Sigmoid colon (tissue), 7 donors: Measurements from ENCODE around the gene TWSG1. TPM values are rescaled to one million over a fixed set of nuclear protein-coding genes. Genes with fewer than 3 reads are reported as not detected.
A peak's percentile ranks its signal among the peaks of the same experiment; 100 is the strongest.
"Not testable (repeated sequence)": the region's sequence is repeated elsewhere in the genome, so short reads cannot be mapped to it uniquely, and the experiment has no call there.

Experiments used
- DNase-seq: peaks from one replicate; pipeline ENCODE4 v3.0.0-alpha.2; 2019
- H3K27ac ChIP-seq, 4 donors: fragments of 200-600 bp; sonication (generic); one replicate each; pipeline ENCODE4 v1.5.1; 2016 to 2019; ENCODE audit warnings: mild to moderate bottlenecking in 1 of 4
- H3K27me3 ChIP-seq, 3 donors: fragments of 200-600 bp; sonication (generic); one replicate each; pipeline ENCODE4 v1.5.1; 2019; ENCODE audit warnings: mild to moderate bottlenecking in 1 of 3
- H3K36me3 ChIP-seq, 4 donors: fragments of 200-600 bp; sonication (generic); one replicate each; pipeline ENCODE4 v1.5.1; 2016 to 2019
- H3K4me1 ChIP-seq, 4 donors: fragments of 200-600 bp; sonication (generic); one replicate each; pipeline ENCODE4 v1.5.1; 2017 to 2019
- H3K4me3 ChIP-seq, 4 donors: fragments of 200-600 bp; sonication (generic); one replicate each; pipeline ENCODE4 v1.5.1; 2017 to 2019; ENCODE audit warnings: mild to moderate bottlenecking in 2 of 4, moderate library complexity in 1 of 4
- H3K9me3 ChIP-seq, 4 donors: fragments of 200-600 bp in 3 of 4; sonication (generic) in 3 of 4; one replicate each; pipeline versions ENCODE4 v1.5.1 to v1.6.1; 2013 to 2019
- CTCF ChIP-seq, 4 experiments: fragments of 450-650 bp in 3 of 4; fragments of 200-600 bp in 1 of 4; IDR thresholded peaks; one replicate each; pipeline ENCODE4 v1.5.1; 2016 to 2019; ENCODE audit warnings: antibody characterized with exemption in 4 of 4, mild to moderate bottlenecking in 3 of 4, moderate library complexity in 2 of 4
- EP300 ChIP-seq, 4 donors: sonication (generic); formaldehyde crosslinking; IDR thresholded peaks; one replicate each; pipeline ENCODE4 v1.6.1; 2017; ENCODE audit warnings: antibody characterized with exemption in 4 of 4
- POLR2A ChIP-seq, 2 donors: fragments of 450-650 bp; IDR thresholded peaks; one replicate each; pipeline ENCODE4 v1.6.1; 2016; ENCODE audit warnings: antibody characterized with exemption in 2 of 2, mild to moderate bottlenecking in 2 of 2, moderate library complexity in 2 of 2
- POLR2AphosphoS5 ChIP-seq, 4 donors: sonication (generic); formaldehyde crosslinking; IDR thresholded peaks; one replicate each; pipeline ENCODE4 v1.6.1; 2017; ENCODE audit warnings: antibody characterized with exemption in 4 of 4
- WGBS, 2 donors: extraction: QIAGEN DNeasy Blood & Tissue Kit; methylation state at CpG; one replicate each; pipeline ENCODE4 v1.1.7; 2013; 5-methylcytosine and 5-hydroxymethylcytosine counted together
- intact Hi-C: fragments of 100-400 bp; cut with DNase I; formaldehyde crosslinking; loops from one replicate; pipeline ENCODE4 v1.15.1; 2023
- polyA plus RNA-seq, 3 donors: library from polyadenylated mRNA; stranded (reverse); fragments of 200-250 nt; gene quantifications; one replicate each; pipeline ENCODE4 v1.2.3, GENCODE V29; 2013
- total RNA-seq, 4 donors: library from RNA; depleted of rRNA; stranded (reverse); fragments of >200 nt; gene quantifications; one replicate each; pipeline ENCODE4 v1.1.0, GENCODE V29; 2016
- donor health status: healthy with polysubstance abuse.
- donor health status: Bipolar disorder and iron deficiency.
- donor health status: healthy.

The TWSG1 gene
- total and polyA plus RNA-seq, 7 donors = 3.6 to 88.3 (median 69.2) TPM

GRCh38 chr18:9421096-9421900 is 86.7 kb downstream of the TWSG1 start:
- no peak overlapping the region for H3K27ac ChIP-seq
- TF ChIP-seq CTCF (IDR thresholded peaks at IDR 0.05) = no peak
- TF ChIP-seq EP300 (IDR thresholded peaks at IDR 0.05) = no peak
- no peak for TF ChIP-seq POLR2A (IDR thresholded peaks at IDR 0.05)
- no peak for TF ChIP-seq POLR2AphosphoS5 (IDR thresholded peaks at IDR 0.05)
- intact Hi-C loops = no loop called here
- H3K9me3 ChIP-seq = no peaks in the 10 kb centered on the region
- no peaks in the 10 kb centered on the region for H3K27me3 ChIP-seq
- H3K4me3 ChIP-seq = no peak overlapping the region
- 80 to 86% methylated on average over 9 of the region's 9 CpGs for WGBS, 2 donors
- peak; percentile 33 for DNase-seq
- no peaks in the 10 kb centered on the region for H3K36me3 ChIP-seq
- H3K4me1 ChIP-seq = peaks cover 0 to 17% (median 15%) of the 10 kb centered on the region in 4 donors

- no peaks in the 10 kb centered on the region for H3K9me3 ChIP-seq
- no peak overlapping the region for H3K27ac ChIP-seq
- H3K4me1 ChIP-seq = peaks cover 0 to 13% (median 10%) of the 10 kb centered on the region in 4 donors
- intact Hi-C loops = no loop called here
- DNase-seq = peak; percentile 2
- no peaks in the 10 kb centered on the region for H3K27me3 ChIP-seq
- WGBS, 2 donors = 74 to 88% methylated on average over 7 of the region's 7 CpGs
- TF ChIP-seq EP300 (IDR thresholded peaks at IDR 0.05) (no peak), POLR2AphosphoS5 (IDR thresholded peaks at IDR 0.05) (no peak), POLR2A (IDR thresholded peaks at IDR 0.05) (no peak), CTCF (IDR thresholded peaks at IDR 0.05) (no peak)
- no peaks in the 10 kb centered on the region for H3K36me3 ChIP-seq
- no peak overlapping the region for H3K4me3 ChIP-seq
These were observed 87.3 kb downstream of the TWSG1 start for GRCh38 chr18:9421901-9422327.

GRCh38 chr18:9422816-9423519 is 88.4 kb downstream of the TWSG1 start:
- Histone ChIP-seq H3K27ac (no peak overlapping the region), H3K4me1 (peaks cover 0 to 3% (median under 1%) of the 10 kb centered on the region in 4 donors), H3K27me3 (no peaks in the 10 kb centered on the region), H3K9me3 (no peaks in the 10 kb centered on the region), H3K4me3 (no peak overlapping the region), H3K36me3 (no peaks in the 10 kb centered on the region)
- intact Hi-C loops = no loop called here
- peak; percentile 4 for DNase-seq
- 54 to 88% methylated on average over 6 of the region's 6 CpGs for WGBS, 2 donors
- no peak for TF ChIP-seq EP300 (IDR thresholded peaks at IDR 0.05)
- no peak for TF ChIP-seq CTCF (IDR thresholded peaks at IDR 0.05)
- TF ChIP-seq POLR2A (IDR thresholded peaks at IDR 0.05) = no peak
- TF ChIP-seq POLR2AphosphoS5 (IDR thresholded peaks at IDR 0.05) = no peak

- H3K9me3 ChIP-seq, H3K27me3 ChIP-seq, H3K36me3 ChIP-seq, H3K4me3 ChIP-seq, intact Hi-C loops, H3K27ac ChIP-seq, H3K4me1 ChIP-seq: not testable (repeated sequence)
- DNase-seq = peak; percentile 2
- 34 to 89% methylated on average over 1 of the region's 1 CpG for WGBS, 2 donors
These were observed 89.1 kb downstream of the TWSG1 start for GRCh38 chr18:9423648-9424047.

DNA sequence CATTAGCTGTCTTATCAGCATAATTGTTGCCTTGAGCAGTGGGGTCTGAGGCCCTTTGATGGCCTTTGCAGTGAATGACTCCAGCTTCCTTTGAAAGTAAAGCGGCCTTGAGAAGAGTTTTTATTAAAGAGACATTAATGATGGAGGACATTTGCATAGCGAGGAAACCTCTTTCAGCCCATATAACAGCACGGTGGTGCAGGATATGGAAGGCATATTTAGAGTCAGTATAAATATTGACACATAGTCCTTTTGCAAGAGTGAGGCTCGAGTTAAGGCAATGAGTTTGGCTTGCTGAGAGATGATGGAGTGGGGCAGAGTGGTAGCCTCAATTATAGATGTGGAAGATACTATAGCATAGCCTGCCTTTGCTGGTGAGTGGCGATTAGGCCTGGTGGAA is 89.7 kb downstream of the TWSG1 start:
- 86 to 90% methylated on average over 5 of the region's 5 CpGs for WGBS, 2 donors
- DNase-seq = peak; percentile 4
- H3K36me3 ChIP-seq, H3K9me3 ChIP-seq, H3K27me3 ChIP-seq, H3K4me1 ChIP-seq, H3K4me3 ChIP-seq, H3K27ac ChIP-seq, intact Hi-C loops: not testable (repeated sequence)
